ENCODE measurements around the gene CXCL14.

CXCL14 gene

GRCh38 chr5:135608361-135608760, 29.6 kb upstream of the CXCL14 start:
- no peaks in the 10 kb centered on the region for H3K36me3 ChIP-seq (ENCODE audit: control insufficient read depth, insufficient read depth, low read length)
- peaks cover 45% of the 10 kb centered on the region; the same call in 1 of the 2 replicates for H3K27me3 ChIP-seq (ENCODE audit: control insufficient read depth, insufficient read depth, low read length)
- H3K9ac ChIP-seq (ENCODE audit: low read length): no peak overlapping the region
- no peak overlapping the region for H3K27ac ChIP-seq (ENCODE audit: low read depth, low read length)
- H3K4me1 ChIP-seq (ENCODE audit: control insufficient read depth, insufficient read depth, low read length): peaks cover 8% of the 10 kb centered on the region
- H3K4me3 ChIP-seq (ENCODE audit: low read depth, low read length): no peak overlapping the region
- H3K9me3 ChIP-seq (ENCODE audit: control insufficient read depth, insufficient read depth, low read depth, low read length): no peaks in the 10 kb centered on the region; the same call in 1 of the 2 replicates

- H3K9me3 ChIP-seq (ENCODE audit: control insufficient read depth, insufficient read depth, low read depth, low read length): no peaks in the 10 kb centered on the region
Observed at GRCh38 chr5:135606431-135606830, 27.6 kb upstream of the CXCL14 start.

GRCh38 chr5:135605221-135605620, 26.4 kb upstream of the CXCL14 start:
- H3K9me3 ChIP-seq (ENCODE audit: control insufficient read depth, insufficient read depth, low read depth, low read length): no peaks in the 10 kb centered on the region
- H3K4me3 ChIP-seq (ENCODE audit: low read depth, low read length): no peak overlapping the region
- H3K27me3 ChIP-seq (ENCODE audit: control insufficient read depth, insufficient read depth, low read length): peaks cover 59% of the 10 kb centered on the region; the same call in 1 of the 2 replicates
- H3K36me3 ChIP-seq (ENCODE audit: control insufficient read depth, insufficient read depth, low read length): no peaks in the 10 kb centered on the region
- H3K4me1 ChIP-seq (ENCODE audit: control insufficient read depth, insufficient read depth, low read length): peaks cover 15% of the 10 kb centered on the region
- no peak overlapping the region for H3K9ac ChIP-seq (ENCODE audit: low read length)
- no peak overlapping the region for H3K27ac ChIP-seq (ENCODE audit: low read depth, low read length)

More at GRCh38 chr5:135606431-135606830, 27.6 kb upstream of the CXCL14 start:
- Histone ChIP-seq H3K4me3 (ENCODE audit: low read depth, low read length) (no peak overlapping the region), H3K36me3 (ENCODE audit: control insufficient read depth, insufficient read depth, low read length) (no peaks in the 10 kb centered on the region), H3K9ac (ENCODE audit: low read length) (no peak overlapping the region), H3K4me1 (ENCODE audit: control insufficient read depth, insufficient read depth, low read length) (peaks cover 15% of the 10 kb centered on the region), H3K27me3 (ENCODE audit: control insufficient read depth, insufficient read depth, low read length) (peaks cover 53% of the 10 kb centered on the region; the same call in 1 of the 2 replicates), H3K27ac (ENCODE audit: low read depth, low read length) (no peak overlapping the region)

- H3K9ac ChIP-seq (ENCODE audit: low read length): no peak overlapping the region
- H3K4me1 ChIP-seq (ENCODE audit: control insufficient read depth, insufficient read depth, low read length): peaks cover 15% of the 10 kb centered on the region
- H3K36me3 ChIP-seq (ENCODE audit: control insufficient read depth, insufficient read depth, low read length): no peaks in the 10 kb centered on the region
- peaks cover 59% of the 10 kb centered on the region; the same call in 1 of the 2 replicates for H3K27me3 ChIP-seq (ENCODE audit: control insufficient read depth, insufficient read depth, low read length)
- H3K9me3 ChIP-seq (ENCODE audit: control insufficient read depth, insufficient read depth, low read depth, low read length): no peaks in the 10 kb centered on the region
- H3K27ac ChIP-seq (ENCODE audit: low read depth, low read length): no peak overlapping the region
- H3K4me3 ChIP-seq (ENCODE audit: low read depth, low read length): no peak overlapping the region
Observed at GRCh38 chr5:135604056-135604455, 25.3 kb upstream of the CXCL14 start.

- Histone ChIP-seq H3K9ac (ENCODE audit: low read length) (no peak overlapping the region), H3K36me3 (ENCODE audit: control insufficient read depth, insufficient read depth, low read length) (no peaks in the 10 kb centered on the region), H3K4me3 (ENCODE audit: low read depth, low read length) (no peak overlapping the region), H3K27me3 (ENCODE audit: control insufficient read depth, insufficient read depth, low read length) (peaks cover 53% of the 10 kb centered on the region; the same call in 1 of the 2 replicates), H3K27ac (ENCODE audit: low read depth, low read length) (no peak overlapping the region), H3K4me1 (ENCODE audit: control insufficient read depth, insufficient read depth, low read length) (peaks cover 15% of the 10 kb centered on the region), H3K9me3 (ENCODE audit: control insufficient read depth, insufficient read depth, low read depth, low read length) (no peaks in the 10 kb centered on the region)
Observed at GRCh38 chr5:135602882-135603721, 24.3 kb upstream of the CXCL14 start.

GRCh38 chr5:135601466-135601865, 22.7 kb upstream of the CXCL14 start:
- no peaks in the 10 kb centered on the region for H3K9me3 ChIP-seq (ENCODE audit: control insufficient read depth, insufficient read depth, low read depth, low read length)
- peaks cover 38% of the 10 kb centered on the region; the same call in 1 of the 2 replicates for H3K27me3 ChIP-seq (ENCODE audit: control insufficient read depth, insufficient read depth, low read length)
- H3K9ac ChIP-seq (ENCODE audit: low read length): no peak overlapping the region
- H3K36me3 ChIP-seq (ENCODE audit: control insufficient read depth, insufficient read depth, low read length): no peaks in the 10 kb centered on the region
- H3K4me1 ChIP-seq (ENCODE audit: control insufficient read depth, insufficient read depth, low read length): peaks cover 15% of the 10 kb centered on the region
- H3K27ac ChIP-seq (ENCODE audit: low read depth, low read length): no peak overlapping the region
- H3K4me3 ChIP-seq (ENCODE audit: low read depth, low read length): no peak overlapping the region

GRCh38 chr5:135600971-135601381, 22.2 kb upstream of the CXCL14 start:
- H3K9ac ChIP-seq (ENCODE audit: low read length): no peak overlapping the region
- H3K4me1 ChIP-seq (ENCODE audit: control insufficient read depth, insufficient read depth, low read length): peaks cover 15% of the 10 kb centered on the region
- H3K9me3 ChIP-seq (ENCODE audit: control insufficient read depth, insufficient read depth, low read depth, low read length): no peaks in the 10 kb centered on the region
- H3K4me3 ChIP-seq (ENCODE audit: low read depth, low read length): no peak overlapping the region
- H3K27ac ChIP-seq (ENCODE audit: low read depth, low read length): no peak overlapping the region
- no peaks in the 10 kb centered on the region for H3K36me3 ChIP-seq (ENCODE audit: control insufficient read depth, insufficient read depth, low read length)
- peaks cover 36% of the 10 kb centered on the region; the same call in 1 of the 2 replicates for H3K27me3 ChIP-seq (ENCODE audit: control insufficient read depth, insufficient read depth, low read length)

- H3K27ac ChIP-seq (ENCODE audit: low read depth, low read length): no peak overlapping the region
- no peak overlapping the region for H3K9ac ChIP-seq (ENCODE audit: low read length)
- H3K4me1 ChIP-seq (ENCODE audit: control insufficient read depth, insufficient read depth, low read length): peaks cover 15% of the 10 kb centered on the region
- no peaks in the 10 kb centered on the region for H3K9me3 ChIP-seq (ENCODE audit: control insufficient read depth, insufficient read depth, low read depth, low read length)
- H3K27me3 ChIP-seq (ENCODE audit: control insufficient read depth, insufficient read depth, low read length): peaks cover 31% of the 10 kb centered on the region; the same call in 1 of the 2 replicates
- no peaks in the 10 kb centered on the region for H3K36me3 ChIP-seq (ENCODE audit: control insufficient read depth, insufficient read depth, low read length)
- no peak overlapping the region for H3K4me3 ChIP-seq (ENCODE audit: low read depth, low read length)
Observed at GRCh38 chr5:135600152-135600570, 21.4 kb upstream of the CXCL14 start.

- Histone ChIP-seq H3K27ac (ENCODE audit: low read depth, low read length) (no peak overlapping the region), H3K36me3 (ENCODE audit: control insufficient read depth, insufficient read depth, low read length) (no peaks in the 10 kb centered on the region), H3K9me3 (ENCODE audit: control insufficient read depth, insufficient read depth, low read depth, low read length) (no peaks in the 10 kb centered on the region), H3K4me1 (ENCODE audit: control insufficient read depth, insufficient read depth, low read length) (peaks cover 15% of the 10 kb centered on the region), H3K27me3 (ENCODE audit: control insufficient read depth, insufficient read depth, low read length) (peaks cover 28% of the 10 kb centered on the region; the same call in 1 of the 2 replicates), H3K4me3 (ENCODE audit: low read depth, low read length) (no peak overlapping the region), H3K9ac (ENCODE audit: low read length) (no peak overlapping the region)
Observed at GRCh38 chr5:135599421-135600151, 20.8 kb upstream of the CXCL14 start.

- H3K36me3 ChIP-seq (ENCODE audit: control insufficient read depth, insufficient read depth, low read length): no peaks in the 10 kb centered on the region
- peaks cover 12% of the 10 kb centered on the region for H3K4me1 ChIP-seq (ENCODE audit: control insufficient read depth, insufficient read depth, low read length)
- no peak overlapping the region for H3K9ac ChIP-seq (ENCODE audit: low read length)
- H3K4me3 ChIP-seq (ENCODE audit: low read depth, low read length): no peak overlapping the region
- peaks cover 21% of the 10 kb centered on the region; the same call in 1 of the 2 replicates for H3K27me3 ChIP-seq (ENCODE audit: control insufficient read depth, insufficient read depth, low read length)
- no peak overlapping the region for H3K27ac ChIP-seq (ENCODE audit: low read depth, low read length)
- no peaks in the 10 kb centered on the region for H3K9me3 ChIP-seq (ENCODE audit: control insufficient read depth, insufficient read depth, low read depth, low read length)
Observed at GRCh38 chr5:135598691-135599395, 20.1 kb upstream of the CXCL14 start.
